ENCODE data around the gene SH3GLB1. TPM values are rescaled to one million over a fixed set of nuclear protein-coding genes. Genes with fewer than 3 reads are reported as not detected.
"Not testable (repeated sequence)": the region's sequence is repeated elsewhere in the genome, so short reads cannot be mapped to it uniquely, and the experiment has no call there.

The SH3GLB1 gene
- total RNA-seq, result 10 to 100 TPM; 50.5 to 93.8 (median 63.8) TPM

- H3K4me3 ChIP-seq, result peak within 1 kb of the TSS; percentile 85 to 99 (median 90)
- peak within 1 kb of the TSS; percentile 97 to 99 for H3K27ac ChIP-seq
- H3K9me3 ChIP-seq, result no peaks in the 10 kb centered on the region
- H3K36me3 ChIP-seq, result no peaks in the 10 kb centered on the region
- intact Hi-C loops (cut with DNase I; ENCODE audit: low total_unique reads), result no loop called here
- TF ChIP-seq POLR2AphosphoS5 (IDR thresholded peaks at IDR 0.05) (peak; percentile 62 to 86 (median 84)), CTCF (IDR thresholded peaks at IDR 0.05) (peak; percentile 65 to 91 (median 89)), POLR2A (IDR thresholded peaks at IDR 0.05) (peak; percentile 49)
- DNase-seq (ENCODE audit: low spot score in 2 of 2), result peak; percentile 73 to 83
- H3K27me3 ChIP-seq, result no peaks in the 10 kb centered on the region
- peaks cover 0 to 5% of the 10 kb centered on the region in 2 donors for H3K4me1 ChIP-seq
Measured at GRCh38 chr1:86704458-86704971, at the start of gene SH3GLB1. SH3GLB1 (plus strand) TSS chr1:86704576; CDS start chr1:86704900, 324 bp downstream.

GRCh38 chr1:86658381-86658780, 46.0 kb upstream of the SH3GLB1 start:
- H3K27me3 ChIP-seq; H3K27ac ChIP-seq; H3K4me1 ChIP-seq; H3K9me3 ChIP-seq; intact Hi-C loops (cut with DNase I; ENCODE audit: low total_unique reads); DNase-seq (ENCODE audit: low spot score in 2 of 2); H3K36me3 ChIP-seq; H3K4me3 ChIP-seq: not testable (repeated sequence)

- no peaks in the 10 kb centered on the region for H3K27me3 ChIP-seq
- H3K4me3 ChIP-seq, result no peak overlapping the region
- no peaks in the 10 kb centered on the region for H3K36me3 ChIP-seq
- TF ChIP-seq POLR2AphosphoS5 (IDR thresholded peaks at IDR 0.05) (no peak), POLR2A (IDR thresholded peaks at IDR 0.05) (no peak), CTCF (IDR thresholded peaks at IDR 0.05) (no peak)
- no peak for DNase-seq (ENCODE audit: low spot score in 2 of 2)
- no peaks in the 10 kb centered on the region for H3K4me1 ChIP-seq
- intact Hi-C loops (cut with DNase I; ENCODE audit: low total_unique reads), result no loop called here
- H3K27ac ChIP-seq, result no peak overlapping the region
- no peaks in the 10 kb centered on the region for H3K9me3 ChIP-seq
Measured at GRCh38 chr1:86666368-86666767, 38.0 kb upstream of the SH3GLB1 start.

GRCh38 chr1:86687595-86687994, 16.8 kb upstream of the SH3GLB1 start:
- intact Hi-C loops (cut with DNase I; ENCODE audit: low total_unique reads), result no loop called here
- TF ChIP-seq POLR2AphosphoS5 (IDR thresholded peaks at IDR 0.05) (no peak), CTCF (IDR thresholded peaks at IDR 0.05) (peak in 1 of 3 donors; percentile 43)
- H3K4me1 ChIP-seq, result no peaks in the 10 kb centered on the region
- H3K27me3 ChIP-seq, result no peaks in the 10 kb centered on the region
- no peak for DNase-seq (ENCODE audit: low spot score in 2 of 2)
- H3K9me3 ChIP-seq, result no peaks in the 10 kb centered on the region
- H3K27ac ChIP-seq, result no peak overlapping the region
- H3K4me3 ChIP-seq, result no peak overlapping the region
- H3K36me3 ChIP-seq, result no peaks in the 10 kb centered on the region

GRCh38 chr1:86692641-86693040, 11.7 kb upstream of the SH3GLB1 start:
- Histone ChIP-seq H3K27ac (no peak overlapping the region), H3K4me3 (no peak overlapping the region), H3K36me3 (no peaks in the 10 kb centered on the region), H3K4me1 (no peaks in the 10 kb centered on the region), H3K9me3 (no peaks in the 10 kb centered on the region), H3K27me3 (no peaks in the 10 kb centered on the region)
- no peak for DNase-seq (ENCODE audit: low spot score in 2 of 2)
- intact Hi-C loops (cut with DNase I; ENCODE audit: low total_unique reads), result no loop called here
- TF ChIP-seq CTCF (IDR thresholded peaks at IDR 0.05) (no peak), POLR2AphosphoS5 (IDR thresholded peaks at IDR 0.05) (no peak), POLR2A (IDR thresholded peaks at IDR 0.05) (no peak)

DNA sequence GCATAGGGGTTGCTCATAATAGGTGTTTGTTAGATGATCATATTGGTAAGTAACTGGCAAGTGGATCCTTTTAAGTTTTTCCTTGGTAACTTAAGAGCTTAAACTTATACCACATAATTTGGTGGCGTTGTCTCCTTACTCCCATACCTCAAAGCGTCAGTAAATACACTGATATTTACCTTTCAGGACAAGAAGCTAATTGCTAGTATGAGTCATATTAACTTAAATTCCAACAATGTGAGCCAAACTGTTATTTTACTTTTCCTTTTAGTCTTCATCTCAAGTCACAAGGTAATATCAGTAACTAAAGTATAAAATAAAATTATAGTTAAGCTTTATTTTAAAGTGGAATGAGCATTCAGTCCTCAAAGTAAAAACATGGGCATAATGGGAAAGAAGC, 9.0 kb upstream of the SH3GLB1 start:
- H3K27me3 ChIP-seq, result no peaks in the 10 kb centered on the region
- no peaks in the 10 kb centered on the region for H3K9me3 ChIP-seq
- intact Hi-C loops (cut with DNase I; ENCODE audit: low total_unique reads), result no loop called here
- H3K27ac ChIP-seq, result no peak overlapping the region
- TF ChIP-seq CTCF (IDR thresholded peaks at IDR 0.05) (no peak), POLR2A (IDR thresholded peaks at IDR 0.05) (no peak), POLR2AphosphoS5 (IDR thresholded peaks at IDR 0.05) (no peak)
- no peak for DNase-seq (ENCODE audit: low spot score in 2 of 2)
- H3K4me1 ChIP-seq, result no peaks in the 10 kb centered on the region
- no peaks in the 10 kb centered on the region for H3K36me3 ChIP-seq
- H3K4me3 ChIP-seq, result no peak overlapping the region
